Measurements from ENCODE around the gene ERLIN1. TPM values are rescaled to one million over a fixed set of nuclear protein-coding genes. Genes with fewer than 3 reads are reported as not detected.

Gene ERLIN1
- total and polyA plus RNA-seq, 7 experiments from 2014 or later = 3.9 to 19.3 (median 12.4) TPM

GRCh38 chr10:100141446-100142087, 44.3 kb downstream of the ERLIN1 start:
- POLR2A ChIA-PET = no interaction called here
- intact Hi-C loops (cut with micrococcal nuclease) = no loop called here
- H3K27me3 Mint-ChIP-seq = peaks cover 4 to 42% (median 28%) of the 10 kb centered on the region in 5 donors

GRCh38 chr10:100140070-100140469, 45.8 kb downstream of the ERLIN1 start:
- Histone ChIP-seq H3K4me3 (ENCODE audit: low read length) (no peak overlapping the region), H3K9me3 (ENCODE audit: control insufficient read depth in 2 of 3, low read length in 3 of 3) (no peaks in the 10 kb centered on the region), H3K27ac (ENCODE audit: low read depth, low read length) (no peak overlapping the region), H3K4me1 (ENCODE audit: control insufficient read depth in 2 of 2, insufficient read depth in 2 of 2, low read length in 2 of 2) (no peaks in the 10 kb centered on the region), H3K36me3 (ENCODE audit: control insufficient read depth in 2 of 3, insufficient read depth in 3 of 3, low read length in 3 of 3) (no peaks in the 10 kb centered on the region), H3K27me3 (ENCODE audit: control insufficient read depth in 2 of 2, insufficient read depth in 2 of 2, low read length in 2 of 2) (no peaks in the 10 kb centered on the region)
- ATAC-seq = no peak
- DNase-seq = no peak
- no peak overlapping the region for H3K27ac Mint-ChIP-seq
- H3K4me1 Mint-ChIP-seq = peaks cover 0 to 1% (median 0%) of the 10 kb centered on the region in 7 donors
- H3K27me3 Mint-ChIP-seq = peaks cover 5 to 46% (median 29%) of the 10 kb centered on the region in 5 donors
- CTCF ChIA-PET = no interaction called here
- H3K9me3 Mint-ChIP-seq = peaks cover 0 to 9% (median 3%) of the 10 kb centered on the region in 11 donors
- no peaks in the 10 kb centered on the region for H3K36me3 Mint-ChIP-seq
- intact Hi-C loops (cut with micrococcal nuclease) = no loop called here
- H3K4me3 Mint-ChIP-seq = no peak overlapping the region
- POLR2A ChIA-PET = no interaction called here

More at GRCh38 chr10:100141446-100142087, 44.3 kb downstream of the ERLIN1 start:
- no peaks in the 10 kb centered on the region for H3K36me3 Mint-ChIP-seq
- ATAC-seq (no peak), DNase-seq (no peak)
- H3K27ac ChIP-seq (ENCODE audit: low read depth, low read length) = no peak overlapping the region
- H3K9me3 Mint-ChIP-seq = peaks cover 0 to 2% (median 0%) of the 10 kb centered on the region in 11 donors
- no peak overlapping the region for H3K4me3 ChIP-seq (ENCODE audit: low read length)
- H3K4me3 Mint-ChIP-seq = no peak overlapping the region
- H3K4me1 ChIP-seq (ENCODE audit: control insufficient read depth in 2 of 2, insufficient read depth in 2 of 2, low read length in 2 of 2) = no peaks in the 10 kb centered on the region
- H3K27me3 ChIP-seq (ENCODE audit: control insufficient read depth in 2 of 2, insufficient read depth in 2 of 2, low read length in 2 of 2) = no peaks in the 10 kb centered on the region
- CTCF ChIA-PET = no interaction called here
- H3K36me3 ChIP-seq (ENCODE audit: control insufficient read depth in 2 of 3, insufficient read depth in 3 of 3, low read length in 3 of 3) = no peaks in the 10 kb centered on the region
- no peak overlapping the region for H3K27ac Mint-ChIP-seq
- peaks cover 0 to 1% (median 0%) of the 10 kb centered on the region in 7 donors for H3K4me1 Mint-ChIP-seq
- no peaks in the 10 kb centered on the region for H3K9me3 ChIP-seq (ENCODE audit: control insufficient read depth in 2 of 3, low read length in 3 of 3)

GRCh38 chr10:100138921-100139496, 46.8 kb downstream of the ERLIN1 start:
- Histone ChIP-seq H3K27ac (ENCODE audit: low read depth, low read length) (no peak overlapping the region), H3K36me3 (ENCODE audit: control insufficient read depth in 2 of 3, insufficient read depth in 3 of 3, low read length in 3 of 3) (no peaks in the 10 kb centered on the region), H3K4me3 (ENCODE audit: low read length) (no peak overlapping the region), H3K9me3 (ENCODE audit: control insufficient read depth in 2 of 3, low read length in 3 of 3) (peaks cover 0 to 3% (median 0%) of the 10 kb centered on the region in 3 experiments), H3K27me3 (ENCODE audit: control insufficient read depth in 2 of 2, insufficient read depth in 2 of 2, low read length in 2 of 2) (no peaks in the 10 kb centered on the region), H3K4me1 (ENCODE audit: control insufficient read depth in 2 of 2, insufficient read depth in 2 of 2, low read length in 2 of 2) (no peaks in the 10 kb centered on the region)
- POLR2A ChIA-PET = no interaction called here
- CTCF ChIA-PET = no interaction called here
- Mint-ChIP-seq H3K9me3 (peaks cover 0 to 15% (median 6%) of the 10 kb centered on the region in 11 donors), H3K4me1 (no peaks in the 10 kb centered on the region), H3K4me3 (no peak overlapping the region), H3K36me3 (no peaks in the 10 kb centered on the region), H3K27me3 (peaks cover 5 to 44% (median 28%) of the 10 kb centered on the region in 5 donors), H3K27ac (no peak overlapping the region)
- ATAC-seq = no peak
- intact Hi-C loops (cut with micrococcal nuclease) = no loop called here
- no peak for DNase-seq

GRCh38 chr10:100135486-100135885, 50.3 kb downstream of the ERLIN1 start:
- POLR2A ChIA-PET = no interaction called here
- Mint-ChIP-seq H3K4me1 (peaks cover 0 to 2% (median 0%) of the 10 kb centered on the region in 7 donors), H3K9me3 (peaks cover 3 to 19% (median 6%) of the 10 kb centered on the region in 11 donors), H3K27me3 (peaks cover 5 to 44% (median 22%) of the 10 kb centered on the region in 5 donors), H3K27ac (no peak overlapping the region), H3K36me3 (no peaks in the 10 kb centered on the region), H3K4me3 (no peak overlapping the region)
- Histone ChIP-seq H3K4me1 (ENCODE audit: control insufficient read depth in 2 of 2, insufficient read depth in 2 of 2, low read length in 2 of 2) (no peaks in the 10 kb centered on the region), H3K27me3 (ENCODE audit: control insufficient read depth in 2 of 2, insufficient read depth in 2 of 2, low read length in 2 of 2) (no peaks in the 10 kb centered on the region), H3K4me3 (ENCODE audit: low read length) (no peak overlapping the region), H3K27ac (ENCODE audit: low read depth, low read length) (no peak overlapping the region), H3K9me3 (ENCODE audit: control insufficient read depth in 2 of 3, low read length in 3 of 3) (peaks cover 0 to 3% (median 0%) of the 10 kb centered on the region in 3 experiments), H3K36me3 (ENCODE audit: control insufficient read depth in 2 of 3, insufficient read depth in 3 of 3, low read length in 3 of 3) (no peaks in the 10 kb centered on the region)
- intact Hi-C loops (cut with micrococcal nuclease) = no loop called here
- CTCF ChIA-PET = no interaction called here
- DNase-seq (no peak), ATAC-seq (no peak)

- Mint-ChIP-seq H3K4me3 (no peak overlapping the region), H3K36me3 (no peaks in the 10 kb centered on the region), H3K9me3 (peaks cover 3 to 19% (median 6%) of the 10 kb centered on the region in 11 donors), H3K27ac (peak overlapping the region in 1 of 9 donors; percentile 88), H3K4me1 (peaks cover 0 to 2% (median 0%) of the 10 kb centered on the region in 7 donors), H3K27me3 (peaks cover 5 to 47% (median 23%) of the 10 kb centered on the region in 5 donors)
- no peaks in the 10 kb centered on the region for H3K27me3 ChIP-seq (ENCODE audit: control insufficient read depth in 2 of 2, insufficient read depth in 2 of 2, low read length in 2 of 2)
- H3K4me3 ChIP-seq (ENCODE audit: low read length) = no peak overlapping the region
- H3K4me1 ChIP-seq (ENCODE audit: control insufficient read depth in 2 of 2, insufficient read depth in 2 of 2, low read length in 2 of 2) = no peaks in the 10 kb centered on the region
- no peak overlapping the region for H3K27ac ChIP-seq (ENCODE audit: low read depth, low read length)
- peaks cover 0 to 3% (median 0%) of the 10 kb centered on the region in 3 experiments for H3K9me3 ChIP-seq (ENCODE audit: control insufficient read depth in 2 of 3, low read length in 3 of 3)
- ATAC-seq (no peak), DNase-seq (no peak)
- no peaks in the 10 kb centered on the region for H3K36me3 ChIP-seq (ENCODE audit: control insufficient read depth in 2 of 3, insufficient read depth in 3 of 3, low read length in 3 of 3)
- POLR2A ChIA-PET = no interaction called here
- intact Hi-C loops (cut with micrococcal nuclease) = no loop called here
- CTCF ChIA-PET = no interaction called here
Measured at GRCh38 chr10:100133801-100134200, 52.0 kb downstream of the ERLIN1 start.

GRCh38 chr10:100132427-100132826, 53.4 kb downstream of the ERLIN1 start:
- Histone ChIP-seq H3K27ac (ENCODE audit: low read depth, low read length) (no peak overlapping the region), H3K9me3 (ENCODE audit: control insufficient read depth in 2 of 3, low read length in 3 of 3) (peaks cover 0 to 3% (median 0%) of the 10 kb centered on the region in 3 experiments), H3K4me1 (ENCODE audit: control insufficient read depth in 2 of 2, insufficient read depth in 2 of 2, low read length in 2 of 2) (no peaks in the 10 kb centered on the region), H3K27me3 (ENCODE audit: control insufficient read depth in 2 of 2, insufficient read depth in 2 of 2, low read length in 2 of 2) (no peaks in the 10 kb centered on the region), H3K36me3 (ENCODE audit: control insufficient read depth in 2 of 3, insufficient read depth in 3 of 3, low read length in 3 of 3) (no peaks in the 10 kb centered on the region), H3K4me3 (ENCODE audit: low read length) (no peak overlapping the region)
- no peak overlapping the region for H3K4me3 Mint-ChIP-seq
- POLR2A ChIA-PET = no interaction called here
- H3K36me3 Mint-ChIP-seq = no peaks in the 10 kb centered on the region
- DNase-seq = no peak
- no peak overlapping the region for H3K27ac Mint-ChIP-seq
- intact Hi-C loops (cut with micrococcal nuclease) = no loop called here
- peaks cover 7 to 54% (median 23%) of the 10 kb centered on the region in 5 donors for H3K27me3 Mint-ChIP-seq
- CTCF ChIA-PET = no interaction called here
- peaks cover 0 to 2% (median 0%) of the 10 kb centered on the region in 7 donors for H3K4me1 Mint-ChIP-seq
- ATAC-seq = no peak
- H3K9me3 Mint-ChIP-seq = peaks cover 3 to 19% (median 6%) of the 10 kb centered on the region in 11 donors

GRCh38 chr10:100131571-100131970, 54.3 kb downstream of the ERLIN1 start:
- H3K27me3 Mint-ChIP-seq = peaks cover 9 to 52% (median 21%) of the 10 kb centered on the region in 5 donors
- CTCF ChIA-PET = no interaction called here
- ATAC-seq = no peak

More at GRCh38 chr10:100131571-100131970, 54.3 kb downstream of the ERLIN1 start:
- H3K4me3 ChIP-seq (ENCODE audit: low read length) = no peak overlapping the region
- peaks cover 3 to 19% (median 6%) of the 10 kb centered on the region in 11 donors for H3K9me3 Mint-ChIP-seq
- H3K36me3 ChIP-seq (ENCODE audit: control insufficient read depth in 2 of 3, insufficient read depth in 3 of 3, low read length in 3 of 3) = no peaks in the 10 kb centered on the region
- H3K4me1 ChIP-seq (ENCODE audit: control insufficient read depth in 2 of 2, insufficient read depth in 2 of 2, low read length in 2 of 2) = no peaks in the 10 kb centered on the region
- no peaks in the 10 kb centered on the region for H3K36me3 Mint-ChIP-seq
- H3K4me3 Mint-ChIP-seq = no peak overlapping the region
- POLR2A ChIA-PET = no interaction called here
- no peaks in the 10 kb centered on the region for H3K27me3 ChIP-seq (ENCODE audit: control insufficient read depth in 2 of 2, insufficient read depth in 2 of 2, low read length in 2 of 2)
- H3K9me3 ChIP-seq (ENCODE audit: control insufficient read depth in 2 of 3, low read length in 3 of 3) = peaks cover 0 to 3% (median 0%) of the 10 kb centered on the region in 3 experiments
- no peak overlapping the region for H3K27ac Mint-ChIP-seq
- H3K4me1 Mint-ChIP-seq = peaks cover 0 to 2% (median 0%) of the 10 kb centered on the region in 7 donors
- intact Hi-C loops (cut with micrococcal nuclease) = no loop called here
- no peak overlapping the region for H3K27ac ChIP-seq (ENCODE audit: low read depth, low read length)
- DNase-seq = no peak
